GM21423 (cell line): Measurements from ENCODE around the gene GNA15.
"Not testable (repeated sequence)": the region's sequence is repeated elsewhere in the genome, so short reads cannot be mapped to it uniquely, and the experiment has no call there.

ENCODE experiments used
- ATAC-seq: cut with Tn5 transposase; IDR thresholded peaks from one replicate; pipeline ENCODE4 v1.9.1; 2021; ENCODE audit warnings: mild to moderate bottlenecking, moderate library complexity; ENCODE audit not compliant: unreplicated experiment

The GNA15 gene

DNA sequence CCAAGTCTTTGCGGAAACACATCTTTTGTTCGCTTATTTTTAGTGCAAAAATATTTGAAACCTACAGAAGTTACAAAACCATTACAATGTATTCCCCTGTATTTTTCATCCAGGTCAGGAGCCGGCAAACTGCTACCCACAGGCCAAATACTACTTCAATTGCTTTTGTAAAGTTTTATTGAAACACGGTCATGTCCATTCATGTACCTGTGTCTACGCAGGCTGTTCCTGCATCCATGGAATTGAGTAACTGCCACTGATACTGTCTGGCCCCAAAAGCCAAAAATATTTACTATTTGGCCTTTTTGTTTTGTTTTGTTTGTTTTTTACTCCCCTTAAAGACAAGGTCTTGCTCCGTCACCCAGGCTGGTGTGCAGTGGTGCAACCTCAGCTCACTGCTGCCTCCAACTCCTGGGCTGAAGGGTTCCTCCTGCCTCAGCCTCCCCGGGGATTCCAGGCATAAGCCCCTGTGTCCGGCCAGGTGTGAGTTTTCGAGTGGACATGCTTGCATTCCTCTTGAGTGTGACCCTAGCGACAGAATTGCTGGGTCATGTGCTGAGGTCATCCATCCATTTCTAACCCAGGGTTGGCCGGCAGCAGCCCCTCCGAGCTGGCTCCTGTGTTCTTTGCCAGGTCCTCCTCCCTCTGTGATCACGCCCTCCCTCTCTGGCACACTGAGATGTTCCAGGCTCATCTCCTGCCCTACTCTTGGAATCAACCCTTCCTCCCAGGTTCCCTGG, 31.9 kb downstream of the GNA15 start:
- no peak for ATAC-seq

DNA sequence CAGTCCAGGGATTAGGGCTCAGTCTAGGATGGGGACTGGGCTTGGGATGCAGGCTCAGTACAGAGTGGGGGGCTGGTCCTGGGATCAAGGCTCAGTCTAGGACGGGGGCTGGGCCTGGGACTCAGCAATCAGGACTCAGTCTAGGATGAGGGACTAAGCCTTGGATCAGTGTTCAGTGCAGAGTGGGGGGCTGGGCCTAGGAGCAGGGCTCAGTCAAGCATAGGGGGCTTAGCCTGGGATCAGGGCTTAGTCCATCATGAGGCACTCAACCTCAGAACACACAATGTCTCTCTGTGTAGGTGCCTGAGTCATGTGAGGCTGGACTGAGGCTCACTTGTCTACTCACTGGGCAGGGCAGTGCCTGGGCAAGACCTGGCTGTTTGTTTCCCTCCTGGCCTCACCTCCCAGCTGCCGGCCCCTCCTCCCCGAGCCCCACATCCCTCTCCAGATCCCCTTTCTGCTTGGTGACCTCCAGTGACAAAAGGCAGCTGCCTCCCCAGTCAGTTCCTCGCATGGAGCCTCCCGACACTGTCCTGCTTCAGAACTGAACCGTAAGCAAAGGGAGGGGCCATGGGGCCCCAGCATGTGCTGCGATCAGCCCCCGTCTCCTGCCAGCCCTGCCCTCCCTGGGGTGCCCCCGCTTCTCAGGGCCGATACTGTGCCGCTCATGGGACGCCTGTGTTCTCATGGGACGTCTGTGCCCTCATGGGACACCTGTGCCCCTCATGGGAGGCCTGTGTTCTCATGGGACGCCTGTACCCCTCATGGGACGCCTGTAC, 36.2 kb downstream of the GNA15 start:
- no peak for ATAC-seq

- not testable (repeated sequence) for ATAC-seq
Observed at GRCh38 chr19:3172673-3173000, 36.8 kb downstream of the GNA15 start.

DNA sequence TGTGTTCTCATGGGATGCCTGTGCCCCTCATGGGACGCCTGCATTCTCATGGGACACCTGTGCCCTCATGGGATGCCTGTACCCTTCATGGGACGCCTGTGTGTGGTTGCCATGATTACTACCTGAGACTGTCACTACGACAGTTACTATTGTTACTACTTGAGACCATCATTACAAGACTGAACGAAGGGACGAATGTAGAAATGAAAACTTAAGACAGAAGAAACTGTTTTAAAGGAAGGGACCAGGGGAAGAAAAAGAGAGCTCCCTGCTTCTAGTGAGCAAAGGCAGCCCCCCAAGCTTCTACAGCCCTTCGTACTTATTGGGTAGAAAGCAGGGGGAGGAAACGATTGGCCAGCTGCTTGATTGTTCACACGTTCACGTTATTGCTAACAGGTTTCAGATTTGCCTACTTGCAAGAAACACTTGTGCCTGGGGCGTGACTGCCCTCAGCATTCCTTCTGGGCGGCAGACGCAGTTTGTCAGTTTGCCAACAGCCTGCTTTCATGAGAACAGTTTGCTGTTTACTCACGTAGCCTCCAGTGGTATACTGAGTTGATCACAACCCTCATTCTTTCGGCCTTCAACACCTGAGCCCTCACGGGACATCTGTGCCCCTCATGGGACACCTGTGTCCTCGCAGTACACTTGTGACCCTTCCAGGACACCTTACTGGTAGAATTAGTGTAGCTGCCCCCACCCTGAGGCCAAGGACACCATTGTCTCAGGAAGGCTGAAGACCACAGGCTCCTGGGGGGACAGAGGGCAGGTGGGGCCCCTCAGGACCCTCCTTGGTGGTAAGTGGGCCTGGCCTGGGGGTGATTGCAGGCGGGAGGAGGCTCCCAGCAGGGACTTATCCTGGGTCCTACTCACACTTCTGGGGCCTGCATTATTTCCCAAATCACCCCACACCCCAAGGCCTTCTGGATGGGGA, 40.2 kb downstream of the GNA15 start:
- no peak for ATAC-seq

DNA sequence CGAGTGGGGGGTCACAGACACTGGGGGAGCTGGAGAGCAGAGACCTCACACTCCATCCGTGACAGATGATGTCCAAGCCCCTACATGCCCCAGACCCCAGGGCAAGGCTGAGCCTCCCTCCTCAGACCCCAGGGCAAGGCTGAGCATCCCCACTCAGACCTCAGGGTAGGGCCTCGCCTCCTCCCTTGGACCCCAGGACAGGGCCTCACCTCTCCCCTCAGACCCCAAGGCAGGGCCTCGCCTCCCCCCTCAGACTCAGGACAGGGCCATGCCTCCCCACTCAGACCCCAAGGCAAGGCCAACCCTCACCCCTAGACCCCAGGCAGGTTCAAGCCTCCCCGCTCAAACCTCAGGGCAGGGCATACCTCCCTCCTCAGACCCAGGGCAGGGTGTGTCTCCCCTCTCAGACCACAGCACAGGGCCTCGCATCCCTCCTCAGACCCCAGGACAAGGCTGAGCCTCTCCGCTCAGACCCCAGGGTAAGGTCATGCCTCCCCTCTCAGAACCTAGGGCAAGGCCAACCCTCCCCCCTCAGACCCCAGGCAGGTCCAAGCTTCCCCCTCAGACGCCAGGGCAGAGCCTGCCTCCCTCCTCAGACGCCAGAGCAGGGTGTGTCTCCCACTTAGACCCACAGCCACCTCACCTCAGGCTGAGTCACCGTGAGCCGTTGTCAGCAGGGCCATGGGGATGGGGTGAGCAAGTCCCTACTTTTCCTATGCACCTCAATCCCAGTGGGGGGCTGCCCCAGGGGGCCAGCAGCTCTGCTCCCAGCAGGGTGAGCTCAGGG, 41.1 kb downstream of the GNA15 start:
- no peak for ATAC-seq

- ATAC-seq: no peak
Observed at GRCh38 chr19:3178377-3178972, 42.6 kb downstream of the GNA15 start, which contains the start of gene S1PR4. TSS of gene S1PR4 (plus strand) at chr19:3178769. CDS start at chr19:3178793, 24 bp downstream.

- ATAC-seq: no peak
Observed at GRCh38 chr19:3178973-3179738, 43.3 kb downstream of the GNA15 start.

GRCh38 chr19:3179739-3180293, 44.0 kb downstream of the GNA15 start:
- ATAC-seq: no peak

DNA sequence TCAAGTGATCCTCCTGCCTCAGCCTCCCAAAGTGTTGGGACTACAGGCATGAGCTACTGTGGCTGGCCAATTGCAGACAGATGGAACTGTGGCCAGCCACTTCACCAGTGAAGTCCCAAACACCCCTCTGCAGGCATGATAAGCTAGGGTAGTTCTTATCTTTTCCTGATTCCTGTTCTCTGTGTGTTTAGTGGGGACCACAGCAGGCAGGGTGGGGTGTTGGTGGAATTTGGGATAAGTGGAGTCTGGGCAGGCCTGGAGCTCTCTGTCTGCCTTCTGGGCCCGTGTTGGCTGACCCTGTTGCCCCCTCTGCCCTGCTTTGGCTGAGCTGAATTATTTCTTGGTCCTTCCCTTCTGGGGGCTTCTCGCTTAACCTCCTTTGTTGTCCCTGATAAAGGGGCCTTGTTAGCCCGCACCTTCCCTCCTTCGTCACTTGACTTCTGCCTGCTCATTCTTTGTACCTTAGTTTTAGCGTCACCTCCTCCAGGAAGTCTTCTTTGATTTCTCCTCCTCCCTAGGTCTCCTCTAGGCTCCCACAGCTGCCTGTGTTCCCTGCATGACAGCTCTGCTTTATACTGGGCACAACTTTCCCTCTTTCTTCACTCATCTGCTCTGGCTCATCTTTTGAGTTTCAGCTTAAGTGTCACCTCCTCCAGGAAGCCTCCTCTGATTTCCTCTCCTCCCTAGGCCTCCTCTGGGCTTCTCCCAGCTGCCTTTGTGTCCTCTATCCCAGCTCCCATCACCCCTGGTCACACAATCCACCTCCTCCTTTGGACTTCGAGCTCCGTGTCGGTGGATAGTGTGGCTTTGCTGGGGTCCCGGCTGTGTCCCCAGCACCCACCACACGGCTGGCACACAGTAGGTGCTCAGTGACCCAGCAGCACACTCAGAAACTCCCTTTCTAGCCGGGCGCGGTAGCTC, 48.1 kb downstream of the GNA15 start:
- ATAC-seq: no peak

- peak; percentile 25 for ATAC-seq
Observed at GRCh38 chr19:3184847-3185460, 49.1 kb downstream of the GNA15 start.

- ATAC-seq: peak; percentile 77
Observed at GRCh38 chr19:3185461-3186159, 49.8 kb downstream of the GNA15 start, which contains the start of gene NCLN. TSS of gene NCLN (plus strand) at chr19:3185930. CDS start at chr19:3186031, 101 bp downstream.

- ATAC-seq: peak; percentile 23
Observed at GRCh38 chr19:3186160-3186688, 50.4 kb downstream of the GNA15 start.

- no peak for ATAC-seq
Observed at GRCh38 chr19:3186891-3187661, 51.2 kb downstream of the GNA15 start.

- no peak for ATAC-seq
Observed at GRCh38 chr19:3187662-3188511, 52.1 kb downstream of the GNA15 start.
